ENCODE data around the gene PTPN5.

- TF ChIP-seq CTCF (IDR thresholded peaks at IDR 0.05) (no peak), EP300 (IDR thresholded peaks at IDR 0.05) (no peak), POLR2A (IDR thresholded peaks at IDR 0.05) (no peak)
Observed at GRCh38 chr11:18720808-18721560, 70.6 kb downstream of the PTPN5 start.

Data from ovary (tissue), 3 donors.